ENCODE results near the gene UBFD1.
"Not testable (repeated sequence)": the region's sequence is repeated elsewhere in the genome, so short reads cannot be mapped to it uniquely, and the experiment has no call there.

GRCh38 chr16:23610905-23611304 lies 53.4 kb downstream of the UBFD1 start:
- not testable (repeated sequence) for TF ChIP-seq CTCF (IDR thresholded peaks at IDR 0.05); EP300 (IDR thresholded peaks at IDR 0.05); GATA3 (IDR thresholded peaks at IDR 0.05; ENCODE audit: borderline replicate concordance); MAZ (IDR thresholded peaks at IDR 0.05; ENCODE audit: borderline replicate concordance, low read depth, low read length); POLR2A (IDR thresholded peaks at IDR 0.05; ENCODE audit: low read length); BCL3 (IDR thresholded peaks at IDR 0.05); CBX8 (IDR thresholded peaks at IDR 0.05); SMC3 (IDR thresholded peaks at IDR 0.05); KDM1A (IDR thresholded peaks at IDR 0.05; ENCODE audit: low read depth); HMGXB4 (CRISPR knock-in tag; IDR thresholded peaks at IDR 0.05; ENCODE audit: borderline replicate concordance)
- TF ChIP-seq, protein P1, sequence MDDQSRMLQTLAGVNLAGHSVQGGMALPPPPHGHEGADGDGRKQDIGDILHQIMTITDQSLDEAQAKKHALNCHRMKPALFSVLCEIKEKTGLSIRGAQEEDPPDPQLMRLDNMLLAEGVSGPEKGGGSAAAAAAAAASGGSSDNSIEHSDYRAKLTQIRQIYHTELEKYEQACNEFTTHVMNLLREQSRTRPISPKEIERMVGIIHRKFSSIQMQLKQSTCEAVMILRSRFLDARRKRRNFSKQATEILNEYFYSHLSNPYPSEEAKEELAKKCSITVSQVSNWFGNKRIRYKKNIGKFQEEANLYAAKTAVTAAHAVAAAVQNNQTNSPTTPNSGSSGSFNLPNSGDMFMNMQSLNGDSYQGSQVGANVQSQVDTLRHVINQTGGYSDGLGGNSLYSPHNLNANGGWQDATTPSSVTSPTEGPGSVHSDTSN (IDR thresholded peaks at IDR 0.05): not testable (repeated sequence)

Data from A549 (cell line).